ENCODE results near the gene RHBG.

The RHBG gene

DNA sequence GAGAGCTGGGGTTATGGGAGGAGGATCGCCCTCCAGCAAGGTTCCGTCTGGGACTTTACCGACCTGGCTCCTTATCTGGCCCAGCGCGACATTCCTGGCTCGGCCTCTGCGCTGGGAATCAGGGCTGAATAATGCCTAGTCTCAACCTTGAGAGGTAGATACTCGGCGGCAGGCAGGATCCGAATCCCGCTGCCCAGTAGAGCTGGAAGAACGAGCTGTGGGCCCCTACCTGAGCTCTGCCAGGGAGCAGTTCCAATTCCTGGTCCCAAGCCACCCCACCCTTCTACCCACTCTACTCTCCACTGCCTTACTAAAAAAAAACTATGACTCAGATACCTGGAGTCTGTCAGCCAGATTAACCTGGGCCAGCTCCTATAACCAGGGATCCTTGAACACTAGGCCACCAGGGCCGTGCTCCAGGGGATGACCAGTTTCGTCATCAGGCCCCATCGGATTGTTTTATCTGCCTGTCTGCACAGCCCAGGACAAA is 53.6 kb downstream of the RHBG start:
- in situ Hi-C loops (cut with MboI; ENCODE audit: low sequenced_read_pairs), result no loop called here

DNA sequence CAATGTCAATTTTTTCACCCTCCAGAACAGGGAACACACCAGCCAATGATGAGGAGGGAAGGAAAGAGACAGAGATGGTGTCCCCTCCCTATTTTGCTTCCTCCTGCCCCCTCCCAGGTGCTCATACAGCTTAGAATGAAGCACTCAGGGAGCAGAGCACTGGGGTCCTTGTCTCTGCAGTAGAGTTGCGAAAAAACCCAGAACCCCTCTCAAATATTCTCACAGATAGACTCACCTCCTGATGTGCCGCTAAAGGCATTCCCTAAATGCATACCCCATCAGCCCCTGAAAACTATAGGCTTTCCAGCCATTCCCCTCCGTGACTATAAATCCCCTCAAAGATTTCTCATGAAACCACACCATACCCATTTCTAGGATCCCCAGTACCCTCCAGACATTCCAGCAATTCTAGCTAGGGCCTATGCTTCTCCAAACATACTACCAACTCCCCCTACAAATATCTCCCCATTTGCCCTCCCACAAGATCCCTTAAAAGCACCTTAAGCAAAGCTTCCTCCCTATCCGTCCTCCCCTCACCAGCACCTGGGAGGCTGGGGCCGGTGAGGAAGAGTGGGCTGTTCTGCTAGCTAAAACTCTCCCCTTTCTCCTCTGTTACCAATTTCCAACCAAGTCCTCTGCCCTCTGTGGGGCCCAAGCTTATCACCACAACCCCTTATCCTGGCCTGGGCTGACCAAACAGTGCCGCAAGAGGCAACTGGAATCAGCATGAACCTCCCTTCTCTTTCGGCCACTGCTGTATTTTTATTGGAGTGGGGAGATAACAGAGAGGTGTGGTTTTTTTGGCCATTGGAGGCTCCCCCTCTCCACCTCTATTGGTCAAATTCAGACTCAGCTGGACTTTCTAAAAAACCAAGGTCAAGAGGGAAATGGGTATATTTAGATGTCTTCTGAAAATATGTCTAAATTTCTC is 54.7 kb downstream of the RHBG start:
- in situ Hi-C loops (cut with MboI; ENCODE audit: low sequenced_read_pairs), result no loop called here

DNA sequence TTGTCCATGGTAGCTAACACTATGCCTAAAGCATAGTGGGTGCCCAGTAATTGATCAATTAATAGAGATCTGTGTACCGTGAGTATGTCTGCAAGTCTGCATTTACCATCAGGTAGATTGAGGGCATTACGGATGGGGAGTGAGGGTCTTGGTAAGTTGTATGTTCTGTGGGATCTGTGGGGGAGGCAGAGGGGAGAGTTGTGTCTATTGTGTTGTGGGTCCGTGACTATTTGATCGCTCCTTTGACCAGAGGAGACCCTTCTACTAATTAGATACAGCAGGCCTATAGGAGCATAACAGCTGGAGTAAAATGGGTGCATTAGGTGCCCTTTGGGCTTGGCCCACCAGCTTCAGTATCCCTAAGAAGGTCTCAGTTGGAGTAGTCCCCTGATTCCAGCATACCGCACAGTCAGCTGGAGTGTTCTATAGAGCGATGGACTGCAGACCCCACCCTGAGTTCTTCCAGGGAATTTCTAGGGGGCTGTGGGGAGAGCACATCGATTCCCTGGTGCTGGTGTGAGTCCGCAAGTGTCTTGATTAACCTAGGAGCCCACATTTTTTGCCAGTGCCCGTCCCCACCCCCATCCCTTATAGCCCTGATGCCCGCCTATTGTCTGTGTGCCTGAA is 55.9 kb downstream of the RHBG start:
- in situ Hi-C loops (cut with MboI; ENCODE audit: low sequenced_read_pairs), result no loop called here

DNA sequence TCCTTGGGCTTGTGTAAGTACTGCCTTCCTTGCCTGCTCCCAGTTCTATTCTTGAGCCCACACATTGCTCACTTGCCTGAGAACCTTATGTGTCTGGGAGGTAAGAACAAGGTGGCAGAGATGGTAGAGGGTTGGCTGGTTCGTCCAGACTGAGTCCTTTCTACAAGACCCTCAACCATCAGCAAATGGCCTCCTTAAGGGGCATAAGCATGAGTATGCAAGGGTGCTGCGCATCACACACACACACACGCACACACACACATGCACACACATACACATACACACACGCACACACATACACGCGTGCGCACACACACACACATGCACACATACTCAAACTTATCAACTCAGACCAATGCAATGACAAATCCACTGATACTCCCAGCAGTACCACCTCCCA is 56.9 kb downstream of the RHBG start:
- in situ Hi-C loops (cut with MboI; ENCODE audit: low sequenced_read_pairs), result no loop called here

DNA sequence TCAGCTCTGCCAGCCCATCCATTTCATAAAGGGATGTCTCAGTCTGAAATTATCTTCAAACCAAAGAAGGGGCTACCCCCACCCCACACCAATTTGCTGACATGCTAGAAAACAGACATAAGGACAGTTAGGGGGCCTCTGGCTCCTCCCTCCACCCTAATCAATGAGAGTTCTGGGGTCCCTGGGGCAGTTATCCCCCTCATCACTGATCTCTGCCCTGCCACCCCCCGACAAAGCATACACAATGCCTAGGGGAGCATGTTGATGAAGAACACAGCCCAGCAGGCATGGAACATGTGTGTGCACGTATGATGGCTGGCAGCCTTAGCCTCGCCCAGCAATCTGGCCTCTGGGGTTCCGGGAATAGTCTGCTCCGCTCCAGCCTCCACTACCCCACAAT is 58.9 kb downstream of the RHBG start:
- in situ Hi-C loops (cut with MboI; ENCODE audit: low sequenced_read_pairs), result no loop called here

DNA sequence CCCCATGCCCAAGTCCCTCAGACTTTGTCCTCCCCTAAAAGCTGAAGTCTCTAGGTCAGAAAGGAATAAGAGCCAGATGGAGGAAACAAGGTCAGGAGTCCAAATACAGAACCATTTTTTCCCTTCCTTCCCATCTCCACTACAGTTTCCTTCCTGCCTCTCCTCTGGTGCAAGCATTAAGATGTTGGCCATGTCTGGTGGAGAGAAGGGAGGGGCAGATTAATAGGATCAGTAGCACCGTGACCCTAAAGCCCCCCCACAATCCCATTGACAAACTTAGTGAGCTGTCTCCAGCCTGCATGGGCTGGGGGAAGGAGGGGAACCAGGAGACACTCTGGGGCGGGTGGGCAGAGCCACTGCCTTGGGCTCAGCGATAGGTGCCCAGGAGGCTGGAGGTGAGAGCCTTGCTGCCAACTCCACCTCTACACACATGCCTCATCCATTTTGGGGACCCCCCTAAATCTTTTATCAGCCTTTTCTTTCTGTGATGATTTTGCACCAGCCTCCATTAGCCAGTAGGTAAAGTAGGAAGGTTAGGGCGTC is 59.8 kb downstream of the RHBG start:
- in situ Hi-C loops (cut with MboI; ENCODE audit: low sequenced_read_pairs), result no loop called here

DNA sequence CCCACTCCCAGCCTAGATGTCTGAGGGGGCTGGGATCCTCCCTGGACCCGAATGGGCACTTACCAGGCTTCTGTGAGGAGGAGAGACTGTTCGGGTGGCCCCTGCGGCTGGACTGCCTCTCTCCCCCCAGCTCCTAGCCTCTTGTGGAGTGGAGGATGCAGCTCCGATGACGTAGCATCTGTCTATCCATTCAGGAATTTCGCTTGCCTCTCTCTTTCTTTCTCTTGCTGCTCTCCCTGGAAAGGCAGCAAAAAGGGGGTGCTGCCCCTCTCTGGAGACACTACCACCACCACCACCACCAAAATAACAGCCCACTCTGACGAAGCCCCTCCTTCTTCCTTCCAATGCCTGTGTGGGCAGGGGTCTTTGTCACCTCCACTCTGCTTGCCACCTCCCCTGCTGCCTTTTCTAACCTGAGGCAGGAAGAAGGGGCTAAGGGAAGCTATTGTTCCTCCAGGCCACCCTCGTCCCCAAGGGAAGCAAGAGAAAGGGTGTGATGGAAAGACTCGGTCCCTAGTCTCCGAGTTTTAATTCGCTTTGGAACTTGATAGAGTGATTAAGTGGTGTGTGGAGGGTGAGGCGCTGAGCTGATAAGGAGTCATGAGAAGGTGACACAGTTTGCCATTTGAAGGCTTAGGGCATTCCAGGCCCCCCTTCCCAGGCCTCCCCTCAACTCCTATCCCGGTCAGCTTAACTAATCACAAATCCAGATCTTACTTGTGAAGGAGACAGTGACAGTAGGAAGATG is 60.5 kb downstream of the RHBG start:
- in situ Hi-C loops (cut with MboI; ENCODE audit: low sequenced_read_pairs), result no loop called here

DNA sequence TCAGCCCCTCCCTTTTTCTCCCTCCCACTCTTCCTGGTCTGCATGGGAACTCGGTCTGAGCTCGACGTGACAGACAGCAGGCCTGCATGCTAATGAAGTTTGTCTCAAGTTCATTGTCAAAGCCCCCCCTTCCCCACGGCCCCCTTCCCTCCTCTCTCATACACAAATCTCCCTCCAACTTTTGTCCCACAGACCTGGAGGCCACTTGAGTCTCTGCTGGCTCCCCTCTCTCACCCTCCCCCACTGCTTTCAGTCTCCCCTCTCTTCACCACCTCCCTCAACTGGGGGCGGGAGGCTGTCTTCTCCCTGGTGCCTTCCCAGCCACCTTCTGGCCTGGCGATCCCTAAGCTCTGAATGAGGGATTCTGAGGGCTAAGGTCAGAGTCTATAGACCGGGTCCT is 61.3 kb downstream of the RHBG start:
- in situ Hi-C loops (cut with MboI; ENCODE audit: low sequenced_read_pairs), result no loop called here

DNA sequence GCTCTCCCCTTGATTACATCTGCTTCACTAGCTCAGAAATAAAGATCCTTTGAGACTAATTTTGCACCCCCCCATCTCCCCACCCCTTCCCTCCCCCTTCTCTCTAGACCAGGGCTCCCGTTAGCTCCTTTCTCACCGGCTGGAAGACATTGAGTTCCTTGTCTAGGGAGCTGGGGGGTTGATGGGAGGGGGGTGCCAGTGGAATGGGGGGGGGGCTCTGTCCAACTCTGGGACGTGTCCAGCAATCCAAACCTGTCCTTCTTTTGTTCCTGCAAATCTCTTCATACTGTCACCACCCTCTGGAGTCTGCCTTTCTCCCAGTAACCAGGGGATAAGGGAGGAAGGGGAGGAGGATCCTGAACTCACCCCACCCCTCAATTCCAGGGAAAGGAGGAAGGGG is 61.9 kb downstream of the RHBG start:
- in situ Hi-C loops (cut with MboI; ENCODE audit: low sequenced_read_pairs), result no loop called here

DNA sequence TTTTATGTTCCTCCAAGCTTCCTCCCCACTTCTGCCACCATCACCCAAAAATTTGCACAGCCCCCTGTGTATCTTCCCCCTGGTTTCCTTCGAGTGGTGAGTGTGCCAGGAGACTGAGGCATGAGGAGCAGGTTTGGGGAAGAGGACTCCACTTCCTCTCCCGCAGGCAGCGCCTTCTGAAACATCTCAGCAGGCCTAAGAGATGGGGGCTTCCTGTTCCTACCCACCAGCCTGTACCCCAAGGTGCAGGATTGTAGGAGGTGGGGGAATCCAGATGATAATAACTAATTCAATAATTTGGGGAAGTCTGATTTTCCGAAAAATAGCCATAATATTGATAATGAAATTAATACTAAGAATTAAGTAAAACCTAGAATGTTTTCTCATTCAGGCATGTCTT is 62.4 kb downstream of the RHBG start:
- in situ Hi-C loops (cut with MboI; ENCODE audit: low sequenced_read_pairs), result no loop called here

DNA sequence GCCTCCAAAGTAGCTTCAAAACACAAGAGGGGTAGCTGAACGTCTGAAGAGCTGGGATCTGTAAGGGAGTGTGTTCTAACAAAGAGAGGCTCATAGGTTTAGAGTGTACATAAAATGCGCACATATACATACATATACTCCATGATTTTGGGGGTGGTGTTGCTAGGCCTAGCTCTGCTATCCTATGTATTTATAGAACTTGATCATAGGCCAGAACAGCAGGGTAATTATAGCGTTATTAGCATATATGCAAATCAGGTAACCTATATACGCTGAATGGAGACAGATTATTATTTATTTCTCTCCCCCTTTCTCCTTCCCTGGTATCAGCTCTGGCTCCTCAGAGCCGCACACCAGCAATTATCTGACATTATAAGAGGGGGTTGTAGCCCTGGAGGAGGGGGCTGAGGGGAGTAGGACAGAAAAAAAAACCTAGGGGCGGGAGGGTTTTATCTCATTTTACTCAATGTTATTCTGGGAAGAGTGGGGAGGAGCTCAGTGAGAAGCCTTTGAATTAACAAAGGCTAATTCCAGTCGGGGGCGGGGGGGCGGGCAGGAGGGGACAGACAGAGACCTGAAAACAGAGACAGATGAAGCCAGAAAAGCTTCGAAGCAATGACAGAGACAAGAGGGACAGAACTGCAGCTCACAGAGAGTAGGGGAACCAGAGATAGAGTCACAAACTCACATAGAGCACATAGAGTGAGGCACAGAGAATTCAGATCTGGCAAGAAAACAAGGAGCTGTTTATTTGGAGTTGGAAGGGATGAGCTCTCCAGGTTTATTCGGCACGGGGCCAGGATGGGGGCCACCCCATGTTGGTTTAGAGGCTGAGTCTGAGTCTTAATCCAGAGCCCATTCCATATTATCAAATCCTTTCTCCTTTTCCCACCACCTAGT is 63.0 kb downstream of the RHBG start:
- in situ Hi-C loops (cut with MboI; ENCODE audit: low sequenced_read_pairs), result no loop called here

DNA sequence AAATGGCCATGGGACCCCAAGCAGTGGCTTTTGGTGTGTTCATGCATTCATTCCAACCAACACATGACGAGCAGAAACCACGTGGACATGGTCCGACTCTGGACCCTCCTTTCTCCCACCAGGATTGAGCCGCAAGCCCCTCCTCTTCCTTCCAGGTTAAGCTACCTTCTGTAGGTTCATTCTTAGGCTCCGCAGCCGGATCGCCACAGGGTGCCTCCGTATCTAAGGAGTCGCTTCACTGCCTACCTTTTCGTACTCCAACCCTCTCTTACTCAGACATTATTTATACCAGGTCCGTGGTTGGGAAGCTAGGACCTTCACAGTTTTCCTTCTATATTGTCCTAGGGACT is 63.6 kb downstream of the RHBG start:
- in situ Hi-C loops (cut with MboI; ENCODE audit: low sequenced_read_pairs), result no loop called here

DNA sequence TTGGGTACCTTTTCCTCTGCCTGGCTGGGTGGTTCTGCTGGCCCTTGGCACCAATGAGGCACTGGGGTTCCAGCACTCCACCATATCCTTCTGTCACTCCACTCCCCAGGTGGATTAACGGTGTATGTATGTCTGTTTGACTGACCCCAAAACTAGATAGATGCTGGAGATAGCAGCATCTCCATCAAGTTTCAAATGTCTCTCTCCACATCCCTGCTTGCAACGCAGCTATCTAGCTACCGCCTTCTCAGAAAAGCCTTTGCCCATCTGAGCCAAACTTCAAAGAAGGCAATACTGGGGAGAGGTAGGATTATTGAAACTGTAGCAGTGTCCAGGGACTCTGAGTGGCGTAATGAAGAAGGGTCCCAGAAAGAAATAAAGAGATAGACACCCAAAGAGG is 64.0 kb downstream of the RHBG start:
- in situ Hi-C loops (cut with MboI; ENCODE audit: low sequenced_read_pairs), result no loop called here

DNA sequence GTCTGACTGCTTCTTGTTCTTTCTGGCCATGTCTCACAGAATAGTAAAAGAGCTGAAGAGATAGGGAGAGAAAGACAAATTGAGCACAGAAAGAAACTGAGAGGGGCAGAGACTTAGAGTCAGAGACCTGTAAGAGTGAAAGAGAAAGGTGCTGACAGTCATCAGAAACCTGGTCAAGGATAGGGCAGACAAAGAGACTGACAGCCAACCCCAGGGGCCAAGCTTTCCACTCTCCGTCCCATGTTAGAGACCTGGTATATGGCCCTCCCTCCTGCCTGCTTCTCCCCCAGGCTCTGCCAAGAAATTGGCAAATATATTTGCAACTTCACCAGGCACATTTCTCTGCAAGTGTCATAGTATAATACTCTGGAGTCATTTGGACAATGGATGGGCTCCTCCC is 64.6 kb downstream of the RHBG start:
- in situ Hi-C loops (cut with MboI; ENCODE audit: low sequenced_read_pairs), result no loop called here

All from HL-60/S4 treated with phorbol 12-myristate 13-acetate at 8.2 ng/mL for 4 days and 3 days (cell line).